ENCODE results near the gene KIF3A.
A peak's percentile ranks its signal among the peaks of the same experiment; 100 is the strongest.

KIF3A gene

GRCh38 chr5:132671000-132671399 is 66.3 kb downstream of the KIF3A start:
- H3K4me3 ChIP-seq (ENCODE audit: control insufficient read depth, low read depth, low read length), result no peak overlapping the region
- TF ChIP-seq, protein P1, sequence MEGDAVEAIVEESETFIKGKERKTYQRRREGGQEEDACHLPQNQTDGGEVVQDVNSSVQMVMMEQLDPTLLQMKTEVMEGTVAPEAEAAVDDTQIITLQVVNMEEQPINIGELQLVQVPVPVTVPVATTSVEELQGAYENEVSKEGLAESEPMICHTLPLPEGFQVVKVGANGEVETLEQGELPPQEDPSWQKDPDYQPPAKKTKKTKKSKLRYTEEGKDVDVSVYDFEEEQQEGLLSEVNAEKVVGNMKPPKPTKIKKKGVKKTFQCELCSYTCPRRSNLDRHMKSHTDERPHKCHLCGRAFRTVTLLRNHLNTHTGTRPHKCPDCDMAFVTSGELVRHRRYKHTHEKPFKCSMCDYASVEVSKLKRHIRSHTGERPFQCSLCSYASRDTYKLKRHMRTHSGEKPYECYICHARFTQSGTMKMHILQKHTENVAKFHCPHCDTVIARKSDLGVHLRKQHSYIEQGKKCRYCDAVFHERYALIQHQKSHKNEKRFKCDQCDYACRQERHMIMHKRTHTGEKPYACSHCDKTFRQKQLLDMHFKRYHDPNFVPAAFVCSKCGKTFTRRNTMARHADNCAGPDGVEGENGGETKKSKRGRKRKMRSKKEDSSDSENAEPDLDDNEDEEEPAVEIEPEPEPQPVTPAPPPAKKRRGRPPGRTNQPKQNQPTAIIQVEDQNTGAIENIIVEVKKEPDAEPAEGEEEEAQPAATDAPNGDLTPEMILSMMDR (conservative IDR thresholded peaks at IDR 0.05; ENCODE audit: control insufficient read depth, insufficient read depth, low read depth, low read length), result no peak
- no peak for DNase-seq (ENCODE audit: low read depth)

DNA sequence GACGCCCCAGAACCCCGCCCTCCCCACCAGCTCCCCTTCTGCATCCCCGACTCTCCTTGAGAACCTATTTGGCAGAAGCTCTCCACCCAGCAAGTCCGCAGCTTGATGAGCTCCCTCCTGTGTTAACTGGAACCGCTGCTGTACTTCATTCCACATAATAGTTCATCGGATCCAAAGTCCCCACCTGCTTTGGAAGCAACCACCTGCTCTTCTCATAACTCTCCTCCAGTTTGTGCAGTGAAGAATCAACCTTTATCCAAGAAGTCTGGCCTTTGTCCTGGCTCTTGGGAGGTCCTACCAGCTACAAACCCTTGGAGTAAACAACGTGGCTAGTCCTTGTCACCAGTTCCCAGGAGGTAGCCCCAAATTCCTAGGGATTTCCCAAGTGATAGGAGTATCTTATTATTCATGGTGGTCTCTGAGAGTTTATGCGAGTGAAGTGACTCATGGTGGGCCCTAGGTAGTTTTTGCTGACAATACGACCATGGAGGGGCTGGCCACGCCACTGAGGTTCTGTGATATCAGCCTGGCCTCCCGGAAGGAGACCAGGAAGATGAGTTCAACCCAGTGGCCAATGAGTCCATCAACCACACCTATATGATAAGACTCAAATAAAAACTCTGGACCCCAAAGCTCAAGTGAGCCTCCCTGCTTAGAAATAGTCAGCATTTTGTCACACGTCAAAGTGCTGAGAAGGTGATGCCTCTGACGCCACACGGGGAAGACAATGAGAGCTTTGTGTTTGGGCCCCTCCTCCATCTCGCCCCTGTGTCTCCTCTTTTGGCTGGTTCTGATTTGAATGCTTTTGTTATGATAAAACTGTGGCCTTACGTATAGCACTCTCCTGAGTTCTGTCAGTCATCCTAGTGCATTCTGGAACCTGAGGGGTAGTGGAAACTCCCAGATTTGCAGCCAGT is 67.1 kb downstream of the KIF3A start:
- TF ChIP-seq, protein P1 (conservative IDR thresholded peaks at IDR 0.05; ENCODE audit: control insufficient read depth, insufficient read depth, low read depth, low read length), result no peak
- no peak overlapping the region for H3K4me3 ChIP-seq (ENCODE audit: control insufficient read depth, low read depth, low read length)
- no peak for DNase-seq (ENCODE audit: low read depth)

- DNase-seq (ENCODE audit: low read depth), result no peak
- H3K4me3 ChIP-seq (ENCODE audit: control insufficient read depth, low read depth, low read length), result no peak overlapping the region
- TF ChIP-seq, protein P1 (conservative IDR thresholded peaks at IDR 0.05; ENCODE audit: control insufficient read depth, insufficient read depth, low read depth, low read length), result no peak
Observed at GRCh38 chr5:132669455-132669820, 67.9 kb downstream of the KIF3A start.

- DNase-seq (ENCODE audit: low read depth), result peak; percentile 34
- TF ChIP-seq, protein P1 (conservative IDR thresholded peaks at IDR 0.05; ENCODE audit: control insufficient read depth, insufficient read depth, low read depth, low read length), result no peak
- H3K4me3 ChIP-seq (ENCODE audit: control insufficient read depth, low read depth, low read length), result no peak overlapping the region
Observed at GRCh38 chr5:132668706-132669454, 68.5 kb downstream of the KIF3A start.

GRCh38 chr5:132667761-132668705 is 69.3 kb downstream of the KIF3A start:
- no peak for DNase-seq (ENCODE audit: low read depth)
- TF ChIP-seq, protein P1 (conservative IDR thresholded peaks at IDR 0.05; ENCODE audit: control insufficient read depth, insufficient read depth, low read depth, low read length), result no peak
- no peak overlapping the region for H3K4me3 ChIP-seq (ENCODE audit: control insufficient read depth, low read depth, low read length)

- no peak overlapping the region for H3K4me3 ChIP-seq (ENCODE audit: control insufficient read depth, low read depth, low read length)
- TF ChIP-seq, protein P1 (conservative IDR thresholded peaks at IDR 0.05; ENCODE audit: control insufficient read depth, insufficient read depth, low read depth, low read length), result no peak
- no peak for DNase-seq (ENCODE audit: low read depth)
Observed at GRCh38 chr5:132667309-132667708, 70.0 kb downstream of the KIF3A start.
